Transverse colon (tissue), 4 donors: Measurements from ENCODE around the gene BANP.

ENCODE experiments used
- EP300 ChIP-seq: sonication (generic); formaldehyde crosslinking; IDR thresholded peaks from one replicate; pipeline ENCODE4 v1.6.1; 2017; ENCODE audit warnings: antibody characterized with exemption, low read depth
- POLR2AphosphoS5 ChIP-seq, 3 donors: sonication (generic); formaldehyde crosslinking; IDR thresholded peaks; one replicate each; pipeline ENCODE4 v1.6.1; 2016; ENCODE audit warnings: antibody characterized with exemption in 3 of 3
- TF ChIP-seq, protein P1 (sequence below), 5 experiments: fragments of 200-600 bp in 3 of 5; fragments of 450-650 bp in 2 of 5; sonication (generic) in 3 of 5; IDR thresholded peaks; 1 replicate in 2 of 5; 2 replicates in 3 of 5; pipeline ENCODE4 v1.5.1; 2016 to 2017; ENCODE audit warnings: antibody characterized with exemption in 5 of 5, inconsistent platforms in 3 of 5, mild to moderate bottlenecking in 2 of 5, moderate library complexity in 1 of 5

DNA sequence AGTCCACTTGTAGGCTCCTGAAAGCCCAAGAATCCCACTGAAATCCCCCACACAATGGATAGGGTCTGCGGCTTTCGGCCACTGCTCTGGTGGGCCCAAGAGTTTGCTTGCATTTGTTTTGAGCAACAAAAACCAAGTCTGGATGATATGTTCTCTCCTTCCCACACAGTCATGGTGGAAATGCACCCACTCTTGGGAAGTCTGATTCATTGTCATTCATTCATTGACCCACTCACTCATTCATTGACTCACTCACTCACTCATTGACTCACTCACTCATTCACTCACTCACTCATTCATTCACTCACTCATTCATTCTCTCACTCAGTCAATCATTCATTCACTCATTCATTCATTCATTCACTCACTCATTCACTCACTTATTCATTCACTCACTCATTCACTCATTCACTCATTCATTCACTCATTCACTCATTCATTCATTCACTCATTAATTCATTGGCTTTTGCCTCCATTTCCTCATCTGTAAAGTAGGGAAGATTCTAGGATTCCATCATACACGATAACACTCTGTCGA is 12.8 kb upstream of the BANP start:
- TF ChIP-seq EP300 (no peak), POLR2AphosphoS5 (IDR thresholded peaks at IDR 0.05) (no peak)
- TF ChIP-seq, protein P1, sequence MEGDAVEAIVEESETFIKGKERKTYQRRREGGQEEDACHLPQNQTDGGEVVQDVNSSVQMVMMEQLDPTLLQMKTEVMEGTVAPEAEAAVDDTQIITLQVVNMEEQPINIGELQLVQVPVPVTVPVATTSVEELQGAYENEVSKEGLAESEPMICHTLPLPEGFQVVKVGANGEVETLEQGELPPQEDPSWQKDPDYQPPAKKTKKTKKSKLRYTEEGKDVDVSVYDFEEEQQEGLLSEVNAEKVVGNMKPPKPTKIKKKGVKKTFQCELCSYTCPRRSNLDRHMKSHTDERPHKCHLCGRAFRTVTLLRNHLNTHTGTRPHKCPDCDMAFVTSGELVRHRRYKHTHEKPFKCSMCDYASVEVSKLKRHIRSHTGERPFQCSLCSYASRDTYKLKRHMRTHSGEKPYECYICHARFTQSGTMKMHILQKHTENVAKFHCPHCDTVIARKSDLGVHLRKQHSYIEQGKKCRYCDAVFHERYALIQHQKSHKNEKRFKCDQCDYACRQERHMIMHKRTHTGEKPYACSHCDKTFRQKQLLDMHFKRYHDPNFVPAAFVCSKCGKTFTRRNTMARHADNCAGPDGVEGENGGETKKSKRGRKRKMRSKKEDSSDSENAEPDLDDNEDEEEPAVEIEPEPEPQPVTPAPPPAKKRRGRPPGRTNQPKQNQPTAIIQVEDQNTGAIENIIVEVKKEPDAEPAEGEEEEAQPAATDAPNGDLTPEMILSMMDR (IDR thresholded peaks at IDR 0.05): no peak
